GM18498 (cell line): ENCODE data around the gene JADE1.
A peak's percentile ranks its signal among the peaks of the same experiment; 100 is the strongest.

Experiments
- ATAC-seq: cut with Tn5 transposase; IDR thresholded peaks from one replicate; pipeline ENCODE4 v1.9.1; 2021; ENCODE audit warnings: mild to moderate bottlenecking, moderate library complexity; ENCODE audit not compliant: unreplicated experiment

Gene JADE1

DNA sequence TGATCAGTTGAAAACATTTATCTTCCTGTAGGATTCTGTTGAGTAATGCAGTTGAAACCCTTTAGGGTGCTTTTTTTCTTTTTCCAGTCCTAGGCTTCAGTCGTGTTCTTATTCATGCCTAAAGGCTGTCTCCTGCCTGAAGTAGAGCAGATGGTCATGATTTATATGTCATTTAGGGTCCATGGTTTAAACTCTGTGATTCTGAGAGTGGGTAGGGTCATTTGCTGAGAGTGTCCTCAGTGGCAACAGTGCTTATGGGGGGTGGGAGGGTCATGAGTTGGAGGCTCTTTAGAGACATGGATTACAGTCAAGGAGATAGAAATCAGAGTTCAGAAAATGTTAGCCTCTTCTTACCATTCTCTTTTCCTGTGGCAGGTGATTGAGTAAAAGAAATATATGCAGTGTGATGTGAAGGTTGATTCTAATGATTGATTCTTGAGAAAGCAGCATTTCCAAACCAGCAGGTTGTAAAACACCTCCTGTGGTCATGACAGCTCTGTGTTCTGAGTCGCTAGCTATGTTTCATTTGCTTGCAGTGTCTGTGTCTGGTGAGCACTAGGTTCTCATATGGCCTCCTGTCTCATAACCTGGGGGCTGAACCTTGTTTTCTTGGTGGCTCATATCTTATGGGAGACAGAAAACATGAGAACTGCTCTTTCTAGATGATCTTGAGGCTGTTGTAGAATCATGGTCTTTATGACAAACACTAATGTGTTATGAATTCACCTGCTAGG is 60.4 kb downstream of the JADE1 start:
- ATAC-seq: no peak

- ATAC-seq: no peak
These were observed 62.4 kb downstream of the JADE1 start for GRCh38 chr4:128871948-128872347.

DNA sequence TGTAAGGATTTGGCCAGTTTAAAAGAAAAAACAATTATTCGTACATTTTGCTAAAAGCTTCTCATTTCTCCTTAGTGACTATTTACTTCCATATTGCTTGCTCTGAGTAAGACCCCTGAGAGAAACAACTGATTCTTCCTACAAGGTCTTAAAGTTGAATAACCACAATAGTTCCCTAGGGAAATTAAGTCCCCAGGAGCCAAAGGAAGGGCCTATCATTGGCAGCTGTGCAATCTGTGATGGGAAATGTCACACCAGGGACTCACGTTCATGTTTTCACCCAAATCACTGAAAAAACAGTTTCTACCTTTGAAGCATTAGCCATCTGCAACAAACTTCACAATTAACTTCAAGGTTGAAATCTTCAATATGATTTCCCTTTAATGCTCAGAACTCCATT is 66.7 kb downstream of the JADE1 start:
- no peak for ATAC-seq

DNA sequence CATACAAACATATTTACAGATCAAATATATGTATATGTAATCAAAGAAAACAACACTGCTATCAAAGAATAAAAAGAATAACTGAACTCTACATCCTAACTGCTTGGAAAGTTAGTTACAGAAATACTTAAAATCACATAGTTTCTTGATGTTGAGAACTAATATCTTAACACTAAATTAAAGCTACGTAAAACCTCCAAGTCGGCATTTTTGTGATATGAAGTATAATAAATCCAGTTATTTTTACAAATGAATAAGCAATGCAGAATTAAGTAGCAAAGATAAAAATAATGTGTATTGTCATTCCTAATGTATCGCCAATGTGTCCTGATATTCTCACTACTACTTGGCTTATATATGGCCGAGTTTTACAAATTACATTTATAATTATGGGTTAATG is 68.4 kb downstream of the JADE1 start:
- no peak for ATAC-seq

GRCh38 chr4:128879283-128879682 is 69.8 kb downstream of the JADE1 start:
- no peak for ATAC-seq

- ATAC-seq: no peak
These were observed 70.5 kb downstream of the JADE1 start for GRCh38 chr4:128879971-128880370.

GRCh38 chr4:128880662-128881061 is 71.2 kb downstream of the JADE1 start:
- ATAC-seq: no peak

DNA sequence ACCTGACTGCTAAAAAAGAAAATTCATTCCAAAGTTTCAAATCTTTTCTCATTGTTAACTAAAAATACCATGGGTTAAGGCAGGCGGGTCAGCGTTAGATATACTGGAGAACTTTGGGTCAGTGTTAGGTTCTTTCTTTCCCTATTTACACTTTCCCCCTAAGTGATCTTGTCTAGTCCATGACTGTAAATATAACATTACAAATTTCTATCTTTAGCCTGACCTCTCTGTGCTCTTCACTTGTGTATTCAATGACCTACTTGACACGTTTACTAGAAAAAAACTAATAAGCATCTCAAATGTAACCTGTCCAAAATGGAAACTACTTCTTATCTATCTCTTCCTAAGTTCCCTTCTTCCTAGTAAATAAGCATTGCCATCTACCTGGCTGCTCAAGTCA is 95.3 kb downstream of the JADE1 start:
- ATAC-seq: no peak

DNA sequence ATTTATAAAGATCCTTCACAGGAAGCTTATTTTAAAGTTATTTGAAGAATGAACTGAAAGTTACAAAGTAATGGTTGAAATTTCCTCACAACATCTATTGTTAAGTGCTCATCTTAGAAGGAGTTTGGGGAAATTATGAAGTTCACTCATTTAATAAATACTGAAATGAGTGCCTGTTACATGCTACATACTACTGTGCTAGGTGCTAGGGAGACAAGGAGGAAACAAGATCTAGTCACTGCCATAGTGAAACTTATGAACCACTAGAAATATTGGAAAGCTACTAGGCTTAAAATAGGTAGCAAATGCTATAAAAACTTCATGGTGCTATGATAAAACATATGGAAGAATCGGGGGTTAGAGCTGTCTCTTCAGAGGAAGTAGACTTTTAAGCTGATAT is 97.1 kb downstream of the JADE1 start:
- ATAC-seq: no peak

- no peak for ATAC-seq
These were observed 98.5 kb downstream of the JADE1 start for GRCh38 chr4:128907981-128908380.

- no peak for ATAC-seq
These were observed 99.2 kb downstream of the JADE1 start for GRCh38 chr4:128908735-128909134.

GRCh38 chr4:128913228-128913627 is 103.7 kb downstream of the JADE1 start:
- ATAC-seq: no peak

DNA sequence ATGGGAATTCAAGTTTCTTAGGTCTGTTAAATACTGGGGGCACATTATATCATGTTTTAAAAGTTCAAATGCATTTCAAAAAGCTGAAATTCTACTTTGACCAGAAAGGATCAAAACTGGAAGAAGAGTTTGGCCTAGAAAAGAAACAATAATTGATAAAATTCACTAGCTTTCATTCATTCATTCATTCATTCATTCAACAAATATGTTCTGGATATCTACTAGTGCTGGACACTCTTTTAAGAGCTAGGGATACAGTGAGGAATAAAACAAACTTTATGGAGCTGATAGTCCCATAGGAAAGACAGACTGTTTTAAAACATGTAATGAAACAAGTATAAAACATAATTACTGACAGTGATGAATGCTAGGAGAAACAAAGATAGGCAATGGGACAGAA is 106.0 kb downstream of the JADE1 start:
- ATAC-seq: no peak

GRCh38 chr4:128916832-128917231 is 107.3 kb downstream of the JADE1 start:
- peak; percentile 82 for ATAC-seq

DNA sequence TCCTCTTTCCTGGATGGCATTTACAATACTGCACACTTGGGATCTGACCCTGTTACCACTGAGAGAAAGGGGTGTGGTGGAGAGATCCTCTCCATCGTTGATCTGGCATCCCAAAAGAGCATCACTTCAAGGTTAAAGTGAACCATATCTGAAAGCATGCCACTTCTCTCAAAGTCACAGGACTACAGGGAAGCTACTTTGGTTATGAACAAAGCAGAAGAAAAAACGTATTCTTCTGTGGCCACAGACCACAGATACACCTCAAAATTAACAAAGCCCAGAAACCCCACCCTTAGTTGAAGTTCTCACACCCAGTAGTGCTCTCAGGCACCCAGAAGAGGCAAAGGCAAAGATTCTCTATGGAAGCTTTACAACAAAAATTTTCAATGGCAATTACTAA is 108.3 kb downstream of the JADE1 start:
- peak; percentile 82 for ATAC-seq

GRCh38 chr4:128921954-128922353 is 112.5 kb downstream of the JADE1 start:
- no peak for ATAC-seq
